SK-MEL-5 (cell line): ENCODE measurements around the gene ABCA8. TPM values are rescaled to one million over a fixed set of nuclear protein-coding genes. Genes with fewer than 3 reads are reported as not detected.

Experiments used
- DNase-seq: peaks from one replicate; pipeline ENCODE4 v3.0.0-alpha.2; 2016; ENCODE audit warnings: low read depth, low spot score
- in situ Hi-C: cut with HindIII; loops from 2 replicates; pipeline ENCODE4 v1.10.0; 2016; ENCODE audit warnings: low sequenced_read_pairs, high pct_unique_total_duplicates, low pct_unique_long_range_greater_than_20kb
- total RNA-seq: library from RNA; depleted of rRNA; stranded (reverse); fragments of >200 nt; shearing (Covaris generic); gene quantifications from 2 replicates; pipeline ENCODE4 v1.2.3, GENCODE V29; 2014

The ABCA8 gene
- total RNA-seq, 1 experiment from 2014 or later = 33.8 TPM

GRCh38 chr17:68897557-68897956, 57.6 kb downstream of the ABCA8 start:
- in situ Hi-C loops = no loop called here
- no peak for DNase-seq

DNA sequence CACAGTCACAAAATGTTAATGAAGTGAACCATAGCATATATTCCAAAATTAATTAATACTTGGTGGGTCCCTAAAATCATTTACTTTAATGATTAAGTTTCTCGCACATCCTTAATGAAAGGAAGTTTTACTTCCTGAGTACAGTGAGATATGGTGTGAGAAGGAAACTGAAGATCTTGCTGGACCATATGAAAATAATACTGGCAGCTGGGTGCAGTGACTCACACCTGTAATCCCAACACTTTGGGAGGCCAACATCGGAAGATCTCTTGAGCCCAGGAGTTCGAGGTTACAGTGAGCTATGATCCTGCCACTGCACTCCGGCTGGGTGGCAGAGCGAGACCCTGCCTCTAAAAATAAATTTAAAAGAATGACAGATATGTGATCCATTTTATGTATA, 62.5 kb downstream of the ABCA8 start:
- DNase-seq = no peak
- in situ Hi-C loops = no loop called here

GRCh38 chr17:68892193-68892592, 63.0 kb downstream of the ABCA8 start:
- in situ Hi-C loops = no loop called here
- no peak for DNase-seq

DNA sequence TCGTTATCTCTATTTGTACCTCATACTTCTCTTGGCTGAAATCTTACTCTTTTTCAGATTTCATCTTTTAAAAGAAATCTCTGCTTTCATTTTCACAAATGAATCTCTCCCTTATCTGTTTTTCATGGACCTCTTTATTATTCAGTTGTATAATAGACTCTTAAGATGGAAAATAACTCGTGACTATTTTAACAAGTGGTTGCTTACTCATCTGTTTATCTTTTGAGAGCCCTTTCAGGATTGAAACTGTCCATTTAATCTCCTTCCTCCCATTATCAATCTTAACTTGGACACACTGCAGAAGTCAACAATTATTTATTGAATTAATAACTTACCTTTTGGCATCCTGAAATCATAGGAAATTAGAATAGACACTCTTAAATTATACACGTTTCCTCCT, 68.8 kb downstream of the ABCA8 start:
- no peak for DNase-seq
- in situ Hi-C loops = no loop called here

DNA sequence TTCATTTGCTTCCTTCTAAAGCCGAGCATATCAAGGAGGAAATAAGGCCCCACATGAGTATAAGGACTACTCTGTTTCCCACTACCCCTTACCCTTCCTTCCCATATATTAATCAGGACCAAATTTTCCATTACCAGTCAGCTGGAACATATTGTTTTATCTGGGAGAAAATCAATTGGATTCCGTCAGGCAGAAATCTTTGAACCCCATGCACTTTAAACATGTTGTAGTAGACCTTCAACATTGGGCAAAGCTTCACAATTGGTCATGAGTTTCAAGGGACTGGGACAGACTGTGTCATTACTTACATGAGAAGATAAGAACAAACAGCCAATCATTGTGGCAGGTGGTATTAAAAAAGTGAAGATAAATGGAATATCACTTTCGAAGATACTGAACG, 70.3 kb downstream of the ABCA8 start:
- DNase-seq = no peak
- in situ Hi-C loops = no loop called here

DNA sequence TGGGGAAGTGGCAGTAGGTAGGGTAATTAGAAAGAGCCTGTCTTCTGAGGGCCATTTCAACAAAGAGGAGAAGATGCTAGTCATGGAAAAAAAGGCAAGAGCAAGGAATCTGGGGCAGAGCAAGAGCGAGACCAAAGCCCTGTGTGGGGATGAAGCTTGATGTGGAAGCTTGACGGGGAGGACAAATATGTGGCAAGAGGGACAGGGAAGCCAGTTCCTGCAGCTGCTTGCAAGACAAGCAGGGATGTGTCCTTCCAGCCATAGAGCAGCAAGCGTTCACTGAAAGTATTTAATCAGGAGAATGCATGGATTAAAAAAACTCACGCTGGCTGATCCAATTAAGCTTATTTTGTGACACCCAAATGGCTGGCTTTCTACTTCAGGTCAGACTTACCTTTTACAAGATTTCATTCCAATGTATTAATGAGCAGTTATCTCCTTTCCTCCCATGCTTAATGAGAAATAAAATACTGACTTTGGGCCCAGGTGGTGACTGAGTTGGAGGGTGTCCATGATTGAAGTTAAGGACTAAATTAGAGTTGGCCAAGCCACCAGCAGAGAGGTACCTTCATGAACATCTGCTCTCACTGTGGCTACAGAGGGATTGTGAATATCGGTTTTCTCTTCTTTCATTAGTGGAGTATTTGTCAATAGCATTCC, 76.8 kb downstream of the ABCA8 start:
- no peak for DNase-seq
- in situ Hi-C loops = no loop called here

- DNase-seq = no peak
- in situ Hi-C loops = no loop called here
These were observed 83.7 kb downstream of the ABCA8 start for GRCh38 chr17:68871447-68871846.

DNA sequence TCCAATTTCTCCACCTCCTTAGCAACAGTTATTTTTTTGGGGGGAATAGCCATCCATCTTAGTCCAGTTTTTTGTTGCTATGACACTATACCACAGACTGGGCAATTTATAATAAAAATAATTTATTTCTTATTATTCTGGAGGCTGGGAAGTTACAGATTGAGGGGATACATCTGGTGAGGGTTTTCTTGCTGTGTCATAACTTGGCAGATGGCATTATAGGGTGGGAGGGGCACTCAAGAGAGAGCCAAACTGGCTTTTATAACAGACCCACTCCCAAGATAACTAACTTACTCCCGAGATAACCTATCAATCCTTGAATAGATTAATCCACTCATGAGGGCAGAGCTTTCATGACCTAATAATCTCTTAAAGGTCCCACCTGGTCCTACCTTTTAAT, 84.2 kb downstream of the ABCA8 start:
- no peak for DNase-seq
- in situ Hi-C loops = no loop called here

DNA sequence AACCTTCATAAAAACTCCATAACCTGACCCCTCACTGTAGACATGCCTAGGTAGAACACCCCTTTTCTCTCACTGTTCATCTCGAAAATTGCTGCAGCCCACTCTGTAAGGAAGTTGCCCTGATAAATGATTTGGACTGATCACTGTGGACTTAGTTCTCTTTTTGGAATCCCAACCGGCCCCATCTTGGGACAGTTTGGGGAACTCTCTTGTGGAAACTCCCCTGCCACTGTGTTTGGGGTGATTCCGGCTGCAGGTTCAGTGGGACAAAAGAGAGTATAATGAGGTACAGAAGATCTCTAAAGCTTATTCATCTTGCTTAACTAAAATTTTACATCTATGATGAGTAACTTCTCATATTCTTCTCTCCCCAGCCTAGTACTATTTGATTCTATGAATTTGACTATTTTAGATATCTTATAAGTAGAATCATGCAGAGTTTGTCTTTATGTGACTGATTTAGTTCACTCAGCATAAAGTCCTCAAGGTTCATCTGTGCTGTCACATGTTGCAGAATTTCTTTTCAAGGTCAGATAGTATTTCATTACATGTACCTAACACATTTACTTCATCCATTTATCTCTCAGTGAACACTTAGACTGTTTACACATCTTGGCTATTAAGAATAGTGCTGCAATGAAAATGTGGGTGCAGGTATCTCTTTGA, 84.9 kb downstream of the ABCA8 start:
- in situ Hi-C loops = no loop called here

GRCh38 chr17:68868708-68869107, 86.5 kb downstream of the ABCA8 start:
- no peak for DNase-seq
- in situ Hi-C loops = no loop called here

More for the DNA sequence above, 84.9 kb downstream of the ABCA8 start:
- no peak for DNase-seq

GRCh38 chr17:68867759-68868516, 87.3 kb downstream of the ABCA8 start:
- in situ Hi-C loops = no loop called here
- DNase-seq = no peak

DNA sequence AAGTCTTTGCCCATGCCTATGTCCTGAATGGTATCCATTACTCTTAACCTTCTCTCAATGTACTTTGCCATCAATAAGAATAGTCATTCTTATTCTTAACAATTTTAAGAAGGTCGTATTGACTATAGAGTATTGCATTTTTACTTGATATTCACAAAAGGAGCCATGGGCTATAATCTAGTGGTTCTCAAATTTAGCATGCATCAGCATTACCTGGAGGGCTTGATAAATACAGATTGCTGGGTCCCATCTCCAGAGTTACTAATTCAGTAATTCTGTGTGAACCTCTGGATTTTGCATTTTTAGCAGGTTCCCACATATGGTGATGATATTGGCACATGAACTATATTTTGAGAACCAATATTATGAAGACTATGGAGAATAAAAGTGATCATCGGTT, 89.6 kb downstream of the ABCA8 start:
- no peak for DNase-seq
- in situ Hi-C loops = no loop called here

DNA sequence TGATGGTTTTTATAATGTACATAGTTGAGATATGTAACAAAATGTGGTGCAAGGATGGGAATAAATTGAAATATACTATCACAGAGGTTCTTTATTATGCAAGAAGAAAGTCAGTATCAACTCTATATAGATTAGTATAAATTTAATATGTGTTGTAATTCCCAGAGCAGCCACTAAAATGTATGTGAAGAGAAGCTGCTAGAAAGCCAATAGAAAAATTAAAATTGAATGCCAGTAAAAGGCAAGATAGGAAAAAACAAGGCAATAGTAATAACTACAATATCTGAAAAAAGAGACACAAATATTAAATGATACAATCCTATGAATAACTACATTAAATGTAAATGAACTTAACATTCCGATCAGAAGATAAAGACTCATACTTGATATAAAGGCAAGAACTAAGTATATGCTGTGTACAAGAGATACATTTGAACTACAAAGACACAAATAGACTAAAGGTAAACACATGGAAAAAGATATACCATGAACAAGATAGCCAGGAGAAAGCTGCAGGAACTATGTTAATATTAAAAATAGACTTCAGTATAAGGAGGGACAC, 92.0 kb downstream of the ABCA8 start:
- DNase-seq = no peak
- in situ Hi-C loops = no loop called here

GRCh38 chr17:68861602-68862001, 93.6 kb downstream of the ABCA8 start:
- in situ Hi-C loops = no loop called here
- no peak for DNase-seq

DNA sequence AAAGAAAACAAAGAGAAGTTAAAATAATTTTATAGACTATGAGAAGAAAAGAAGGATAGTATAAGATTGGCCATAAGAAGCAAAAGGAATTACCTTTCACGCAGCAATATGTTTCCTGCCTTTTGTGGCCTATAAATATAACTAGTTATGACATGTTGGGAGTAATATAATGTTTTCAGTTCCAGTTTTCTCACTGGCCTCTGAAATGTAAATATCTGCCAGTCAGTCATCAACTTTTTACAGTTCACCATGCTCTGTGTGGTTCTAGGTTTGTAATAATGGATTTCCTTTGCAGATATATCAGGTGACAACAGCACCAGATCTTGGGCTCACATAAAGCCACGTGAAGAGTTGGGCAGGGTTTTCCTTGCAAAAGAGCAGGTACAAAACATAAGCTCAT, 94.3 kb downstream of the ABCA8 start:
- in situ Hi-C loops = no loop called here
- no peak for DNase-seq

DNA sequence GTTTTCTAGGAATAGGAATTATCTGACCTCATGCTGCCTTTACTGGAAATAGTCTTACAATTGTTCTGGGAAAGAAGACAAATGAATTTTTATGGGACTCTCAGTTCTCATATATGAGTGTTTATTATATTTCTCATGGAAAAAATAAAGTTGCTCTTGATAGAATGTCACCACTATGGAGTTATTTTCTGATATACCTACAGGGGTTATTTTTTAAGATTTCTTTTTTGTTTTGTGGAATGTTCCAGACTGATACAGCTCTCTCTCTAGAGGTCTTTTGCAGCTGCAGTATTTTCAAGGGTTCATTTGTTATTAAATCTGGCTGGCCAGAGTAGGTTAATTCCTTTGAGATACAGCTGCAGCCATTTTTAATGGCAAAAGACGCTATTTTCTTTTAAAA, 100.7 kb downstream of the ABCA8 start:
- no peak for DNase-seq
- in situ Hi-C loops = no loop called here

GRCh38 chr17:68853439-68853838, 101.8 kb downstream of the ABCA8 start:
- in situ Hi-C loops = no loop called here
- no peak for DNase-seq

DNA sequence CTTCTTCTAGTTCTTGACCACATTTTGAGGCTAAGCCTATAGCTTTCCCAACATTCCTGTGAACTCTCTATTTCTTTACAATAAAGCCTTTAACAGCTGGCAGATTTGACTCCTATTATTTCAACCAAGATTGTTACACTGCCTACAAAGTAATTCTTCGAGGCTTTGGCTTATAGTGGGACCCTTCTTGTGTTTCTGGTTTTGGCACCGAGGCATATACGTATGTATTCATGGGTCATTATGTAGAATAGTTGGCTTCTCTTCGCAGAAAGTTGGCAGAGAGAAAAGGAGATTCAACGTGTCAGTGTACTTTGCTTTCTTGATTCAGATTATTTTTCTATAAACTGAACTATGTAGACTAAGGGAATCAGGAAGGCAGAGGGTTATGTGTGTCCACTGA, 102.2 kb downstream of the ABCA8 start:
- in situ Hi-C loops = no loop called here
- DNase-seq = no peak

- in situ Hi-C loops = no loop called here
- DNase-seq = no peak
These were observed 103.3 kb downstream of the ABCA8 start for GRCh38 chr17:68851890-68852289.
